ENCODE results near the gene ATP10B.

ATP10B gene

GRCh38 chr5:160556846-160557245, 295.2 kb downstream of the ATP10B start:
- in situ Hi-C loops (cut with MboI; ENCODE audit: low sequenced_read_pairs): no loop called here

GRCh38 chr5:160555971-160556631, 295.9 kb downstream of the ATP10B start:
- in situ Hi-C loops (cut with MboI; ENCODE audit: low sequenced_read_pairs): no loop called here

- in situ Hi-C loops (cut with MboI; ENCODE audit: low sequenced_read_pairs): no loop called here
Observed at GRCh38 chr5:160555581-160555970, 296.4 kb downstream of the ATP10B start.

- in situ Hi-C loops (cut with MboI; ENCODE audit: low sequenced_read_pairs): no loop called here
Observed at GRCh38 chr5:160550075-160550474, 301.9 kb downstream of the ATP10B start.

- in situ Hi-C loops (cut with MboI; ENCODE audit: low sequenced_read_pairs): no loop called here
Observed at GRCh38 chr5:160548949-160549645, 302.9 kb downstream of the ATP10B start.

GRCh38 chr5:160547872-160548271, 304.1 kb downstream of the ATP10B start:
- in situ Hi-C loops (cut with MboI; ENCODE audit: low sequenced_read_pairs): no loop called here

GRCh38 chr5:160547061-160547460, 304.9 kb downstream of the ATP10B start:
- in situ Hi-C loops (cut with MboI; ENCODE audit: low sequenced_read_pairs): no loop called here

- in situ Hi-C loops (cut with MboI; ENCODE audit: low sequenced_read_pairs): no loop called here
Observed at GRCh38 chr5:160545832-160546231, 306.2 kb downstream of the ATP10B start.

GRCh38 chr5:160543395-160543794, 308.6 kb downstream of the ATP10B start:
- in situ Hi-C loops (cut with MboI; ENCODE audit: low sequenced_read_pairs): no loop called here

- in situ Hi-C loops (cut with MboI; ENCODE audit: low sequenced_read_pairs): no loop called here
Observed at GRCh38 chr5:160542840-160543239, 309.2 kb downstream of the ATP10B start.

- in situ Hi-C loops (cut with MboI; ENCODE audit: low sequenced_read_pairs): no loop called here
Observed at GRCh38 chr5:160542281-160542680, 309.7 kb downstream of the ATP10B start.

- in situ Hi-C loops (cut with MboI; ENCODE audit: low sequenced_read_pairs): no loop called here
Observed at GRCh38 chr5:160539431-160539830, 312.6 kb downstream of the ATP10B start.

- in situ Hi-C loops (cut with MboI; ENCODE audit: low sequenced_read_pairs): no loop called here
Observed at GRCh38 chr5:160537940-160538339, 314.1 kb downstream of the ATP10B start.

GRCh38 chr5:160537116-160537515, 314.9 kb downstream of the ATP10B start:
- in situ Hi-C loops (cut with MboI; ENCODE audit: low sequenced_read_pairs): no loop called here

- in situ Hi-C loops (cut with MboI; ENCODE audit: low sequenced_read_pairs): no loop called here
Observed at GRCh38 chr5:160534914-160535313, 317.1 kb downstream of the ATP10B start.

GRCh38 chr5:160534125-160534524, 317.9 kb downstream of the ATP10B start:
- in situ Hi-C loops (cut with MboI; ENCODE audit: low sequenced_read_pairs): no loop called here

GRCh38 chr5:160525471-160526261, 326.3 kb downstream of the ATP10B start:
- in situ Hi-C loops (cut with MboI; ENCODE audit: low sequenced_read_pairs): no loop called here

GRCh38 chr5:160524827-160525226, 327.2 kb downstream of the ATP10B start:
- in situ Hi-C loops (cut with MboI; ENCODE audit: low sequenced_read_pairs): no loop called here

- in situ Hi-C loops (cut with MboI; ENCODE audit: low sequenced_read_pairs): no loop called here
Observed at GRCh38 chr5:160523502-160524163, 328.4 kb downstream of the ATP10B start.

- in situ Hi-C loops (cut with MboI; ENCODE audit: low sequenced_read_pairs): no loop called here
Observed at GRCh38 chr5:160521392-160521663, 330.7 kb downstream of the ATP10B start.

- in situ Hi-C loops (cut with MboI; ENCODE audit: low sequenced_read_pairs): no loop called here
Observed at GRCh38 chr5:160520609-160521391, 331.2 kb downstream of the ATP10B start.
